Colon (tissue), 2 donors: ENCODE results near the gene GRIK4.
"Not testable (repeated sequence)": the region's sequence is repeated elsewhere in the genome, so short reads cannot be mapped to it uniquely, and the experiment has no call there.

ENCODE experiments used
- FAIRE-seq: peaks from 2 replicates; lab custom pipeline; 2012; peaks lifted over from hg19 to GRCh38; lab: Jason Lieb, UNC
- donor health status: control.
- donor health status: control.

Gene GRIK4

DNA sequence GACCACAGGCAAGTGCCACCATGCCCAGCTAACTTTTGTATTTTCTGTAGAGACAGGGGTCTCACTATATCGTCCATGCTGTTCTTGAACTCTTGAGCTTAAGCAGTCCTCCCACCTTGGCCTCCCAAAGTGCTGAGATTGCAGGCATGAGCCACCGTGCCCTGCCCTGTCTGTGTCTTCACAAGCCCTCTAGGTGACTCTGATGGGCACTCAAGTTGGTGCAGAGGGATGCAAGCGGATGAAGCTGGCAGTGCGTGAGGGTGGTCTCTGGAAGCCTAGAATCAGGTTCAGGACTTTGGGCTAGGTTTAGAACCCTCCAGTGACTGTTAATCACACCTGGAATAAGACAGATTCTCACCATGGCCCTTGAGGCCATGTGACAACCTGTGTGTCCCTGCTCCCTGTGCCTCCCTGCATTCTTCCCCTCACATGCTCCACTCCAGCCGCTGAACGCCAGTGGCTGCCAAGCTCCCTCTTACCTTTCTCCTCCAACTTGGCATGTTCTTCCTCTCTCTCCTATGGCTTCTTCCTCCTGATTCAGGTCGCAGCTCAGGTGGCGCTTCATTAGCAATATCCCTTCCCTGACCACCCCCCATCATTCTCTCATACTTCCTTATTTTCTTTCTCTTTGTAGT is 270.1 kb downstream of the GRIK4 start:
- FAIRE-seq: no peak

DNA sequence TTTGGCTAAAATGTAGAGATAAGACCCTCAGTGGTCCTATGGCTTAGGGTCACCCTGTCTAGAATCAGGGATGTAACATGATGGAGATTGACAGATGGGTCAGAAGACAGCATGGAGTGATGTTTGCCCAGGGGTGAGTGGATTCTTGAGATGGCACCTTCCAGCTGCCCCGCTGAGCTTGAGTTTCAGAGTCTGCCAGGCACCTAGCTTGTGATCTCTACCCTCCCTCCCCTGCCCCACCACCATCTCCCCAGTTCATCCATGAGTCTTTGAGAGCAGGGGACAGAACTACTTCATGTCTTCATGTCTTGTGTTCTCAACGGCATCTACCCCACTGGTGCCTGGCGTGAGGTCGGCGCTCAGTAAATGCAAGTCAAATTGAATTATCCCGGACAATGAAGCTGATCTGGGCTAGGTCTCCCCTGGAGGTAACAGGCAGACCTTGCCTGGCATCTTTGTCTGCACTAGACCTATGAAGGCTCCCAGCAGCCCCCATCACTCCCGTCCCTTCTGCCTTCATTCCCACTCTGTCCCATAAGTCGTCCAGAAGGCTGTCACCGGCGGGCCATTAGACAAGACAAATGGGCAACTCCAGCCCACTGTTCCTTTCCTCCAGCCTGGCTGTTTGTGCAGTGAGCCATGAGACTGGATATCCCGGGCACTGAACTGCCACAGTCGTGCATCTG is 273.2 kb downstream of the GRIK4 start:
- FAIRE-seq: no peak

DNA sequence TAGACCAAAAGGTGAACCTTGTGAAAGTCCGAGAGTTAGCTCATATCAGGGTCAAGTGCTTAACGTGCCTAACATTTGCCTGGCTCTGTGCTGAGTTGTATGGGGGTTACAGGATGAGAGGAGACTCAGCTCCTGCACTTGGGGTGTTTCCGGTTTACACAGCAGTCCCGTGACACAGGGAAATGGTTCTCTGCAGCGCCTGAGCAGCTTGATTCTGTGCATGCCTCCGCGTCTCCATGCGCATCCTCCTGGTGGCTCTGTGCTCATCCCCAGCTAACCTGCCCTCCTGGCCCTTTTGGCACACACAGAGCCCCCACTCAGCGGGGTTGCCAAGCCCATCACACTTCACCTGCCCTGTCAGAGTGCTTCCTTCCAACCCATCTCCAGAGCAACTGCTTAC is 274.0 kb downstream of the GRIK4 start:
- no peak for FAIRE-seq

DNA sequence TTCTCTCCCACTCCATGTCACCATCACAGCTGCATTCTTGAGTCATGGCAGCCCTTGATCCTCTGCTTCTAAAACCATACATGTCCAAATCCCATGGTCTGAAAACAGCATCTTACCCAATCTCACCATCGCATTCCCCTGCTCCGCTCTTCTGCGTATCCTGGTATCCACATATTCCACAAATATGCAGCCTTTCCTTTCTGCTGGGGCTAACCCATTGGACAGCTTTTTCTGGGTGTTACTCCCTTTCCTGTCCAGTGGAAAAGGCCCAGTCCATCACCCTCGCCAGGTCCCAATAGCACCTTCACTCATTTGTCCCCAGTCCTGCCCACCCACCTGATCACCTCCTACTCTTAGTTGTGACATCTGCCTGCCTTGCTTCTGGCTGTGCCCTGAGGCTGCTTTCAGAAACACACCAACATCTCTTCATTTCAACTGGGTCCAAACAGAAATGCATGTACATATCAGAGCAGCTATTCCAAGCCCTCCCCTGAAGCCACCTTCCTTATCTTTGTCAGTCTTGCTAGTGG is 274.7 kb downstream of the GRIK4 start:
- FAIRE-seq: no peak

DNA sequence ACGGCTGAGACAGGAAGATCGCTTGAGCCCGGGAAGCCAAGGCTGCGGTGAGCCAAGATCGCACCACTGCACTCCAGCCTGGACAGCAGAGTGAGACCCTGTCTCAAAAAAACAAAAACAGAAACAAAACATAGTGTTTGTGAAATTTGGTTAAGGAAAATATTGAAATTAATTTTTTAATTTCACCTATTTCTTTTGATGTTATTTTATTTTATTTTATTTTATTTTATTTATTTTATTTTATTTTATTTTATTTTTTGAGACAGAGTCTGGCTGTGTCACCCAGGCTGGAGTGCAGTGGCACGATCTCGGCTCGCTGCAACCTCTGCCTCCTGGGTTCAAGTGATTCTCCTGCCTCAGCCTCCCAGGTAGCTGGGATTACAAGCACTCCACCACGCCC is 275.7 kb downstream of the GRIK4 start:
- not testable (repeated sequence) for FAIRE-seq

DNA sequence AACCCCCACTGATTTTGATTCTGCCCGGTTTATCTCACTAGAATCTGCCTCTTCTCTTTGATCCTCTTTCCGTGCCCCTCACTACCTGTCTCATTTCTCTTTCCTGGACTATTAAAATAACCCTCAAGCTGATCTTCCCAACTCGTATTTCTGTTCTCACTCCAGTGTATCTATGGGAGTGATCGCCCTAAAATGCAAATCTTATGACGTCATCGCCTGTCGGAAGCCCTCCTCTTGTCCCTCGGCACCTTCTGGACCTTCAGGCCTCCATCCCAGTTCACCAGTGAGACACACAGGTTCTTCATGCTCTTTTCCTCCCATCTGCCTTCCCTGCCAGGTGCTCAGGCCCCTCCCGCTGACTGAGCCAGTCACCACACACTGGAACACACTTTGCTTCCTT is 277.8 kb downstream of the GRIK4 start:
- FAIRE-seq: no peak

DNA sequence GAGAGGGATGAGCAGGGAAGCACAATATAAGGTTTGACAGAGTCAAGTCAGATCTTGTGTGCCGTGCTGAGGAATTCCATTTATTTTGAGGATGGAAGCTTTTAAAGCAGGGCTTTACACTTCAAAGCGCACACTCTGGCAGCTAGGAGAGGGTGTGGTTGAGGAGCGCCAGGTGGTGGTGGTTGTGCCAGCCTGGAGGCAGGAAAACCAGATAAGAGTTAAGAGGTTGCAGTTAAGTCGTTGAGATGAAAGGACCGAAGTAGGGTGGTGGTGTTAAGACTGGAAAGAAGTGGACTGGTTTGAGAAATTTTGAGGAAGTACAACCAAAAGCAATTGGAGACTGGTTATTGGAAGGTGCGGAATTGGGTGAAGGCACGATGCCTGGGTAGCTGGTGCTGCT is 280.8 kb downstream of the GRIK4 start:
- no peak for FAIRE-seq

DNA sequence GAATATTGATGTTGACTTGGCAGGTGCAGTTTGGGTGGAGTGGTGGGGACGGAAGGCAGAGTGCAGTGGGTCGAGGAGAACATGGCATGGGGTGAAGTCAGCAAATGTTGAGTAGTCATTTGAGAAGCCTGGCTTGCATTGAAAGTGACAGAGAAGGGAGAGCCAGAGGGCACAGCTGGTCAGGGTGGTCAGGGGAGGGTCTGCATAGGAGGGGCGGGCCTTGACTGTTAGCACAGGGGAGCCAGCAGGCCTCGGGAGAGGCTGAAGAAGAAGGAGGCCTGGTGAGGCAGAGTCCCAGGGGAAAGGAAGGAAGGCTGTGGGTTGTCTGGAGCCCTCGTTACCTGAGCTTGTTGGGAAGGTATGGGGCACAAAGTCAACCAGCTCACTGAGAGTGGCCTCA is 281.6 kb downstream of the GRIK4 start:
- no peak for FAIRE-seq

DNA sequence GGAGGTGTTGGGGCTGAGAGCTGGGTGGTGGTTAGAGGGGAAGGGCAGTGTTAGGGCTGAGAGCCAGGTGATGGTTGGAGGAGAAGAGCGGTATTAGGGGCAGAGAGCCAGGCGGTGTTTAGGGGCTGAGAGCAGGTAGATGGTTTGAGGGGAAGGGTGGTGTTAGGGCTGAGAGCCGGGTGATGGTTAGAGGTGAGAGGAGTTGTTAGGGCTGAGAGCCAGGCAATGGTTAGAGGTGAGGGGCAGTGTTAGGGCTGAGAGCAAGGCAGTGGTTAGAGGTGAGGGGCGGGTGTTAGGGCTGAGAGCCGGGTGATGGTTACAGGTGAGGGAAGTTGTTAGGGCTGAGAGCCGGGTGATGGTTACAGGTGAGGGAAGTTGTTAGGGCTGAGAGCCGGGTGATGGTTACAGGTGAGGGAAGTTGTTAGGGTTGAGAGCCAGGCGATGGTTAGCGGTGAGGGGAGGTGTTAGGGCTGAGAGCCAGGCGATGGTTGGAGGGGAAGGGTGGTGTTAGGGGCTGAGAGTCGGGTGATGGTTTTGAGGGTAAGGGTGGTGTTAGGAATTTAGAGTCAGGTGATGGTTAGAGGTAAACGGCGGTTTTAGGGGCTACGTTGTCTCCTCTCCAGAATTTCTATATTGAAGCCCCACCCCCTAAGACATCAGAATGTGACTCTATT is 282.4 kb downstream of the GRIK4 start:
- FAIRE-seq: no peak

DNA sequence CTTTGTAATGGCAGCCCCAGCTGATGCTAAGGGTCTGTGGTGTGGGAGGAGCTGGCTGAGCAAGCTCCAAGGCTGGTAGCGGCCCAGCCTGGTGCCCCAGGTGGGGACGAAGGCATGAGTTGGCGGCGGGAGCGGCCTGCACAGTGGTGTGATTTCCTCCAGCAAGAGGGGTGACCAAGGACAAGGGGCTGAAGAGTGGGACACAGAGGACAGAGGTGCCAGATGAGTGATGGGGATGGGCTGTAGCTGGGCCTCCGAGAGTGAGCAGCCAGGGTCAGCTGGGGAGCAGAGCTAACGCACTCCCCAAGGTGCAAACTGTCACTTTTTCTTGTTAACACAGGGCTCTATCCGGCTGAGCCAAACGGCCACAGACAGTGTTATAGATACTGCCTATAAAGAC is 283.2 kb downstream of the GRIK4 start:
- no peak for FAIRE-seq

DNA sequence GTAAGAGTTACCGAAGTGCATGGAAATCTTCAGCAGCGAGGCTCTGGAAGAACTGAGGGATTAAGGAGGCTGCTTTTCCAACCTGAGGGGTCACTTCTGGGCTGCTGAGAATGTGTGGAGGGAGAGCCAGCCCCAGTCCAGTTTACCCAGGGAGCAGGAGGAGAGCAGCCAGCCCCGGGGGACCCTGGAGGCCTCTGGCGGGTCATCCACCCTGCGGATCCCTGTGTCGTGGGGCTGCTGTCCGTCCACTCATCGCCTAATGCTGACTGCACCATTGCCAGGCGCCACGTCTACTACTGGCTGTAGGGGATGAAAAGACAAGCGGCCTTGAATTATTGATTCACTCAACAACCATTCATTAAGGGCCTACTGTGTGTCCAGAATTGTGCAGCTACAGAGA is 283.6 kb downstream of the GRIK4 start:
- FAIRE-seq: no peak

DNA sequence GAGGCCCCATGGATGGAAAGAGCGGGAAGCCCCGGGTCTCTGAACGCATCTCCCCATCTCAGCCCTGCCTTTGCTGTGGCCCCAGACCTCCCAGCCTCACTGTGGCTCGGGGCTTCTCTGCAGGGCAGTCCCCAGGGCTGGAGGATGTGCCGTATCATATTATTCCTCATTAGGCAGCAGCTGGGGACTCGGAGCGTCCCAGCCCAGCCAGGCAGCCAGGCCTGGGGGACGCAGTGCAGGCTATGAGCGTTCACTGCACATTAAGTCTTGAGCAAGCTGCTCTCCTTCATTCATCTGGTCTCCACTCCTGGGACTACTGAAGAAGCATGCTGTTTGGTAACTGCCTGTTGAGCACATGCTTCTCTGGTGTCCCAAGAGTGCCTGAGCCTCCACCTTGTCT is 285.6 kb downstream of the GRIK4 start:
- no peak for FAIRE-seq

DNA sequence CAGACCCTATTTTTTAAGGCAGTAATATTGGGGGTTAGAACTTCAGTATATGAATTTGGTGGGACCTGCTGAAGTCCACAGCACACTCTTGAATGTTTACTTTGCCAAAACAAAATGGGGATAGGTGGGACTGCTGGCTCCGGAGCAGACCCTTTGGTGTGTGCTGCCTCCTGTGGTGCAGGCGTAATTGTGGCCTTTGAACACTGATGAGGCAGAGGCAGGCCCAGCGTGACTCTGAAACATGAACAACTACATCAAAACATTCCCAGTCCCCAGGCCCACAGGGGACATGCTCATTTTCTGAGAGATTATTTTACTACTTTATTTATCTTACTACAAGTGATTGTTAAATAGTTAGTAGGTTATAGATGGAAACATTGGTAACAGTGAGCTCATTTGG is 287.3 kb downstream of the GRIK4 start:
- no peak for FAIRE-seq

DNA sequence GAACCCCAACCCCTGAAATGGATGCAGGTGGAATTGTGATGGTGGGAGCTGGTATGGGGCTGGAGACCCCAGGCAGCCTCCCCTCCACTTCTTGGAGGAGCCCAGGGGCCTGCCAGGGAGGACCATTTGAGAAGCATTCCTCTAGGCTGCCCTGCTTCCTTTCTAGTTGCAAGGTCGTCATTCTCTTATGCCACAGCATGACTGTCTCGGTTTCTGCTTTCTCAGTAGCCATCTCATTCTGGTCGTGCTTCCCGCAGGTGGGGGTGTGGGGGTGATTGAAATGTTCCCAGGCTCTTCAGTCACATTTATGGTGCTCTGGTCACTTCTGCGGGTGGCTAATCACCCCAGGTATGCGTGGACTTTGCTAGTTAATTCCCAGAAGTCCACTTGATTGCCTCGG is 288.7 kb downstream of the GRIK4 start:
- no peak for FAIRE-seq

DNA sequence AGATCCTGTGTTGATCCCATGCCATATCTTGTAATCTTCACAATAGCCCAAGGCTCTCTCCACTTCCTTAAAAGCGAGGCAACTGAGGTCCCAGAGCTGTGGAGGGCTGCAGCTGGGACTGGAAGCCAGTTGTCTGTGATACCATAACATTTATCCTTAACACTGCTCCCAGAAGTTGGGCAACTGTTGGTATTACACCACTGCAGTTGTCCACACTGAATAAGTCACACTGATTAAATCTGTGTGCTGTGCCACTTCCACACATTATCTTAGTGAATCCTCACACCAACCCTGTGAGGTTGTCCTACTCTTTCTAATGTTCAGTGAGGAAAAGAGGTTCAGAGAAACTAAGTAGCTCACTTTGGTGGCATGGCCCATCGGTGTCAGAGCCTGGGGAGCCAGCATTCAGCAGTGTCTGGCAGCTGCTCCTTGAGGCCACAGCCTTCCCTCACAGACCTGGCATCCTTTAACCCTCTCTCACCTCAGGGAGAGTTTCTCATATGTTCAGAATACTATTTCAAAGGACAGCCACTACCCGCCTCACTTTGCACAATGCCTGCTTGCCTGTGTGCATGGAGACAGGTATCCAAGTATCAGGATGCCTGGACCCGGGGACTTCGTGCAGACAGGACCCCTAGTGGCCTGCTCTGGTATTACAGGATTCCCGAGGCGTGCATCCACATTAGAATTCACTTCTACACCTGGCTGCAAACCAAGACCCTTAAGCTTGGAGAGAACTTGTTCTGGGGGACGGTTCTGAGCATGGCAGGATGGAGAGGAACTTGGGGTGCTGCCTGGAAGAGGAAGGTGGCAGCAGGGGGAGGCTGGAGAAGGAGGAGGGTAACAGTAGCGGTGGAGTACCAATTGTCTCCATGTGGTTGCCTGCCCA is 290.5 kb downstream of the GRIK4 start:
- no peak for FAIRE-seq

DNA sequence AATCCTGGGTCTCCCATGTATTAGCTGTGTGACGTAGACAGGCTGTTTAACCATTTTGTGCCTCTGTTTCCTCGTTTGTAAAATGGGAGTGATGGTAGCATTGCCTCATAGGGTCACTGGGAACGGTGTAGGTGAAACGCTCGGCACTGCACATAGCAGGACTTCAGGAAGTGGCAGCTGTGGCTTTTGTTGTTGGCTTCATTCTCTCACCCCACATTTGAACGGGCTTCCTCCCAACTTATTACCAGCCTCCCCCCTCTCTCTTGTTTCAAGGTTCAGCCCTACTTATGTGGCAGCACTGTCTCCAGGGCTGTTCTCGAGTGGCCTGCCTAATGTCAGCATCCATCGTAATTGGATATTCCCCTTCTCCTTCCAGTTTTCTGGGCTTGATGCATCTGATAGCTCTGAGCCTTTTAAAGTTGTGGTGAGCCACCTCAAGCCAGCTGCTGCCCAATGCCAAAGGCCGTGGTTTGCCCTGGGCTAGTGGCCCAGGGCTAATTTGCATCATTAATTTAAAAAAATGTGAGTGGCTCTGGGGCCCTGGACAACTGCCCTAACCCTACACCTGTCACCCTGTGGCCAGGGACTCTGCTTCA is 294.5 kb downstream of the GRIK4 start:
- FAIRE-seq: no peak

DNA sequence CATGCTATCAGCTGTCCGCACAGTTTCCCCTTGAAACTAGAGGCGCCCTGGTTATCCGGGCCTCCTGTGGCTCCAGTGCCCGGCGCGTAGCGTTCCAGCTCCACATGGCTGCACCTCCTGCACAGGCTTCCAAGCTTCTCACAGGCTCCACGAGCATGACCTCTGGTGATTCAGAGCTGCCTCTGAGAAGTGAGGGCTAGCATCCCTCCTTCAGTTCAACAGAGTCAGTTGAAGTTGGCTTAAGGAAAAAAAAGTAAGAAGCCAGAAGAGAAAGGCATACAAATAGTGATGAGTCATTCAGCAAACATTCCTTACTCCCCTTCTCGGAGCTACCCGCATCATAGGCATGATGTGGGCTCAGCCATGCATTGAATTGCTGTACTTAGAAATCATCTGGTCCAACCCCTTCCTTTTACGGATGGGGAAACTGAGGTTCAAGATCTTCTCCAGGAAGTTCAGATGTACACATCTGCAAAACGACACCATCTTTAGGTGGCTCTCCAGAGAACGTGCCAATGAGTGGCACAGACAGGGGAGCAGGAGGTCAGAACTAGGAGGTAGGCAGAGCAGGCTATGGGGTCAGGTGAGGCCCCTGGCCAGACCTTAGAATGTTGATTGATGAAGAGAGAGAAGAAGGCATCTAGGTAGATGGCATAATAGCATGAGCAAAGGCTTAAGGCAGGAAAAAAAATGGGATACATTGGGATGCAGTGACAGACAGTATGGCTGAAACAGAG is 296.0 kb downstream of the GRIK4 start:
- FAIRE-seq: no peak

DNA sequence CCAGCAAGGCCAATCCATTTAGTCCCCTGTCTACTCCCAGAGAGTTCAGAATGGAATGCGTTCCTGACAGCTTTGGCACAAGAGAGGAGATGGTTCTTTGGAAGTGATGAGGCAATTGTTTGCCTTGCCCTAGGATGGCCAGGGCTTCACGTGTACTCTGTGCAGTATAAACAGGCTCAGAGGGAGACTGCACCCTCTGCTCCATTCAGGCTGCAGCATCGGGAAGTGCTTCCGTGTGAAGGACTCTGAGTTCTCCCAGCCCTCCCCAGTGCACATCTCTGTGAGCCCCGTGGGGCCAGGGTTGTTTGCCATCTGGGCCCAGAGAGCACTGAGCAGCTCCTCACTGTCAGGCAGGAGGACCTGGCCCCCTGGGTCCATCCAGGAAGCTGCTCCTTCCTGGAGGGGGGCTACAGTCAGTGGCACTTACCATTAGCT is 297.1 kb downstream of the GRIK4 start:
- no peak for FAIRE-seq

DNA sequence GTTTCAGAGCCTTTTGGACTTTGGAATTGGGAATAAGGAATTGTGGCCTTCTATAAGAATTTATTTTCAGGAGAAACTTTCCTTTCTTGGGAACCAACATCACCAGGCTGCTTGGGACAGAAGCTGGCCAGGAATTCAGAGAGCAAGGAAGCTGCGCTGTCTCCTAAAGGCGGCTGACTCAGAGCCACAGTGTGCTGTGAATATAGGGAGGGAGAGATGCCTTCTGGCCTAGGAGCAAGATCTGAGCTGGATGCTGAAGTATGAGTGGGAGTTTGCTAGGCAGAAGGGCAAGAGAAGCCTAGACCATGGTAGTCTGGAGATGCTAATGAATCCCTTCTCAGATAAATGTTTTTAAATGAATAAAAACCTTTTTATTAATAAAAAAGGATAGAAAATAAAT is 298.7 kb downstream of the GRIK4 start:
- FAIRE-seq: no peak

DNA sequence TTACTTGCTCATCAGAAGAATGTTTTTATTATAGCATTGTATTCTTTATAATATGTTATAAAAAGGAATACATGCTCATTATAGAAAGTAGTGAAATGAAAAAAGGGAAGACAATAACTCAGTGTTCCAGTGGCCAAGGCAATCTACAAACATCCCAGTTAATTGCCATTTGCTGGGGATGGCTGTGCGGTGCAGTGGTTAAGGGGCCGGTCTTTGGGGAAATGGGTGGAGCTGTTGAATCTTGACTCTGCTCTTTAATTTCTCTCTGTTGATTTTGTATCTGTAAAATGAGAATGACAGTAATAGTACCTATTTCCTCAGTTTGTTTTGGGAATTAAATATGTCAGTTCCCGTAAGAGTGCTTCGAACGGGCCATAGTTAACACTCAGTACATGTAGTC is 299.7 kb downstream of the GRIK4 start:
- no peak for FAIRE-seq

DNA sequence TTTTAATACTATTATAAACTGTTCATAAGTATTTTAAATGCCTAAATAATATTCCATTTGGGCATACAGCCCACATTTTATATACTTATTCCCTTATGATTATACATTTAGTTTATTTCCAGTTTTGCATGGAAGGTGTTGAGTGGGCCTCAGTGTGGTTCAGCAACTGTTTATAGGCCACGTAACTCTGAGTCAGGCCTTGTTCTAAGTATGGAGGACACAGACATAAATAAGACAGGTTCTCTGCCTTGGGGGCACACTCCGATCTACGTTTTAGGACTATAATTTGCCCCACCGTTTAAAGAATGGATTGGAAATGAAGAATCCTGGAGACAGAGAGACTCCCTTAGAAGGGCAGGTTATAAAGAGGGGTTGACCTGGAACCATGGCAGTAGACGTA is 300.2 kb downstream of the GRIK4 start:
- FAIRE-seq: no peak
